ENCODE measurements around the gene ANKRD34B. TPM values are rescaled to one million over a fixed set of nuclear protein-coding genes. Genes with fewer than 3 reads are reported as not detected.
"Not testable (repeated sequence)": the region's sequence is repeated elsewhere in the genome, so short reads cannot be mapped to it uniquely, and the experiment has no call there.

Gene ANKRD34B
- total and polyA plus RNA-seq, 2 experiments from 2014 or later: 0.05 TPM; not detected in 1

GRCh38 chr5:80588858-80589540, 18.9 kb upstream of the ANKRD34B start:
- TF ChIP-seq CTCF (IDR thresholded peaks at IDR 0.05; ENCODE audit: low read depth, low read length): no peak
- no peak for DNase-seq (ENCODE audit: low read depth in 1 of 2, low spot score in 1 of 2)

GRCh38 chr5:80584770-80585169, 14.7 kb upstream of the ANKRD34B start:
- no peak for TF ChIP-seq CTCF (IDR thresholded peaks at IDR 0.05; ENCODE audit: low read depth, low read length)
- Histone ChIP-seq H3K4me3 (no peak overlapping the region), H3K9me3 (ENCODE audit: low read depth) (no peaks in the 10 kb centered on the region), H3K27me3 (no peaks in the 10 kb centered on the region), H3K4me1 (ENCODE audit: low read depth) (no peaks in the 10 kb centered on the region), H3K36me3 (no peaks in the 10 kb centered on the region), H3K27ac (no peak overlapping the region)
- no peak for DNase-seq (ENCODE audit: low read depth in 1 of 2, low spot score in 1 of 2)

More at GRCh38 chr5:80588858-80589540, 18.9 kb upstream of the ANKRD34B start:
- no peaks in the 10 kb centered on the region for H3K4me1 ChIP-seq (ENCODE audit: low read depth)
- no peaks in the 10 kb centered on the region for H3K36me3 ChIP-seq
- H3K4me3 ChIP-seq: no peak overlapping the region
- no peaks in the 10 kb centered on the region for H3K9me3 ChIP-seq (ENCODE audit: low read depth)
- no peaks in the 10 kb centered on the region for H3K27me3 ChIP-seq
- no peak overlapping the region for H3K27ac ChIP-seq

- H3K4me1 ChIP-seq (ENCODE audit: low read depth); H3K27ac ChIP-seq; H3K36me3 ChIP-seq; DNase-seq (ENCODE audit: low read depth in 1 of 2, low spot score in 1 of 2); H3K4me3 ChIP-seq; H3K9me3 ChIP-seq (ENCODE audit: low read depth); H3K27me3 ChIP-seq: not testable (repeated sequence)
Measured at GRCh38 chr5:80580291-80580690, 10.2 kb upstream of the ANKRD34B start.

- no peaks in the 10 kb centered on the region for H3K9me3 ChIP-seq (ENCODE audit: low read depth)
- no peak for DNase-seq (ENCODE audit: low read depth in 1 of 2, low spot score in 1 of 2)
- peaks cover 13% of the 10 kb centered on the region for H3K27me3 ChIP-seq
- H3K36me3 ChIP-seq: no peaks in the 10 kb centered on the region
- H3K27ac ChIP-seq: no peak overlapping the region
- H3K4me3 ChIP-seq: no peak overlapping the region
- no peak for TF ChIP-seq CTCF (IDR thresholded peaks at IDR 0.05; ENCODE audit: low read depth, low read length)
- H3K4me1 ChIP-seq (ENCODE audit: low read depth): no peaks in the 10 kb centered on the region
Measured at GRCh38 chr5:80579050-80579449, 9.0 kb upstream of the ANKRD34B start.

GRCh38 chr5:80577707-80578106, 7.6 kb upstream of the ANKRD34B start:
- TF ChIP-seq CTCF (IDR thresholded peaks at IDR 0.05; ENCODE audit: low read depth, low read length): no peak
- peaks cover 23% of the 10 kb centered on the region for H3K27me3 ChIP-seq
- no peaks in the 10 kb centered on the region for H3K36me3 ChIP-seq
- no peak for DNase-seq (ENCODE audit: low read depth in 1 of 2, low spot score in 1 of 2)
- no peaks in the 10 kb centered on the region for H3K9me3 ChIP-seq (ENCODE audit: low read depth)
- H3K4me3 ChIP-seq: no peak overlapping the region
- H3K27ac ChIP-seq: no peak overlapping the region
- no peaks in the 10 kb centered on the region for H3K4me1 ChIP-seq (ENCODE audit: low read depth)

GRCh38 chr5:80576383-80576782, 6.3 kb upstream of the ANKRD34B start:
- TF ChIP-seq CTCF (IDR thresholded peaks at IDR 0.05; ENCODE audit: low read depth, low read length): no peak
- no peak overlapping the region for H3K27ac ChIP-seq
- peaks cover 34% of the 10 kb centered on the region for H3K27me3 ChIP-seq
- no peaks in the 10 kb centered on the region for H3K9me3 ChIP-seq (ENCODE audit: low read depth)
- DNase-seq (ENCODE audit: low read depth in 1 of 2, low spot score in 1 of 2): no peak
- no peaks in the 10 kb centered on the region for H3K36me3 ChIP-seq
- H3K4me3 ChIP-seq: no peak overlapping the region
- H3K4me1 ChIP-seq (ENCODE audit: low read depth): no peaks in the 10 kb centered on the region

Data from cardiac muscle cell (in vitro differentiated cells and primary cell).